Stimulated activated CD4-positive, alpha-beta T cell treated with anti-CD3 and anti-CD28 coated beads, TNF-alpha, amount 100 ng/mL, for 4 hours (primary cell): ENCODE results near the gene CCSAP.
"Not testable (repeated sequence)": the region's sequence is repeated elsewhere in the genome, so short reads cannot be mapped to it uniquely, and the experiment has no call there.

Source experiments
- DNase-seq, 3 experiments: peaks; one replicate each; pipeline ENCODE4 v3.0.0-alpha.2; 2020; ENCODE audit warnings: low read depth in 3 of 3

Gene CCSAP

GRCh38 chr1:229325853-229326487, 16.9 kb downstream of the CCSAP start:
- DNase-seq = no peak

GRCh38 chr1:229325401-229325800, 17.4 kb downstream of the CCSAP start:
- DNase-seq = no peak

- no peak for DNase-seq
These were observed 18.8 kb downstream of the CCSAP start for GRCh38 chr1:229323885-229324553.

- DNase-seq = no peak
These were observed 19.6 kb downstream of the CCSAP start for GRCh38 chr1:229323201-229323600.

GRCh38 chr1:229319487-229319886, 23.4 kb downstream of the CCSAP start:
- DNase-seq = no peak

GRCh38 chr1:229318056-229318455, 24.8 kb downstream of the CCSAP start:
- DNase-seq = no peak

GRCh38 chr1:229316166-229316565, 26.7 kb downstream of the CCSAP start:
- DNase-seq = no peak

GRCh38 chr1:229310833-229311232, 32.0 kb downstream of the CCSAP start:
- DNase-seq = no peak

GRCh38 chr1:229309684-229310083, 33.2 kb downstream of the CCSAP start:
- no peak for DNase-seq

GRCh38 chr1:229309074-229309473, 33.8 kb downstream of the CCSAP start:
- no peak for DNase-seq

GRCh38 chr1:229305392-229305791, 37.5 kb downstream of the CCSAP start:
- no peak for DNase-seq

GRCh38 chr1:229303855-229304254, 39.0 kb downstream of the CCSAP start:
- DNase-seq = no peak

GRCh38 chr1:229302740-229303139, 40.1 kb downstream of the CCSAP start:
- DNase-seq = no peak

GRCh38 chr1:229300099-229300757, 42.6 kb downstream of the CCSAP start:
- DNase-seq = no peak

- no peak for DNase-seq
These were observed 43.9 kb downstream of the CCSAP start for GRCh38 chr1:229298887-229299503.

- DNase-seq = no peak
These were observed 44.4 kb downstream of the CCSAP start for GRCh38 chr1:229298420-229298819.

GRCh38 chr1:229297746-229298145, 45.1 kb downstream of the CCSAP start:
- no peak for DNase-seq

GRCh38 chr1:229296541-229296941, 46.3 kb downstream of the CCSAP start:
- no peak for DNase-seq

GRCh38 chr1:229295745-229296144, 47.1 kb downstream of the CCSAP start:
- DNase-seq = no peak

GRCh38 chr1:229293528-229294204, 49.2 kb downstream of the CCSAP start:
- DNase-seq = no peak

- DNase-seq = not testable (repeated sequence)
These were observed 51.2 kb downstream of the CCSAP start for GRCh38 chr1:229291686-229292085.

GRCh38 chr1:229288516-229288915, 54.3 kb downstream of the CCSAP start:
- no peak for DNase-seq
